Heart left ventricle (tissue), 16 donors: ENCODE data around the gene CMBL. TPM values are rescaled to one million over a fixed set of nuclear protein-coding genes. Genes with fewer than 3 reads are reported as not detected.
"Not testable (repeated sequence)": the region's sequence is repeated elsewhere in the genome, so short reads cannot be mapped to it uniquely, and the experiment has no call there.

Experiments
- ATAC-seq, 4 donors: fragments of 200-7000 bp; cut with Tn5 transposase; one replicate each; pipeline ENCODE4 v1.9.1; 2020 to 2022; ENCODE audit warnings: moderate library complexity in 4 of 4, mild to moderate bottlenecking in 3 of 4, moderate number of reproducible peaks in 1 of 4
- DNase-seq, 5 donors: peaks; one replicate each; pipeline ENCODE4 v3.0.0-alpha.2; 2020
- H3K27ac ChIP-seq, 12 donors: fragments of 200-600 bp; sonication (generic) in 4 of 12; one replicate each; pipeline versions ENCODE4 v1.5.0 to v1.8.0; 2016 to 2022; ENCODE audit warnings: mild to moderate bottlenecking in 2 of 12
- H3K27me3 ChIP-seq, 9 donors: fragments of 200-600 bp; sonication (generic) in 2 of 9; one replicate each; pipeline versions ENCODE4 v1.5.1 to v1.8.0; 2016 to 2022; ENCODE audit warnings: mild to moderate bottlenecking in 3 of 9
- H3K36me3 ChIP-seq, 9 donors: fragments of 200-600 bp; sonication (generic) in 2 of 9; one replicate each; pipeline versions ENCODE4 v1.5.0 to v1.8.0; 2018 to 2022; ENCODE audit warnings: mild to moderate bottlenecking in 2 of 9
- H3K4me1 ChIP-seq, 12 donors: fragments of 200-600 bp; sonication (generic) in 4 of 12; one replicate each; pipeline versions ENCODE4 v1.5.0 to v1.8.0; 2016 to 2022; ENCODE audit warnings: mild to moderate bottlenecking in 3 of 12
- H3K4me3 ChIP-seq, 12 donors: fragments of 200-600 bp; sonication (generic) in 4 of 12; one replicate each; pipeline versions ENCODE4 v1.5.0 to v1.8.0; 2017 to 2022; ENCODE audit warnings: mild to moderate bottlenecking in 9 of 12, moderate library complexity in 4 of 12
- H3K9me3 ChIP-seq, 12 donors: fragments of 200-600 bp; sonication (generic) in 4 of 12; one replicate each; pipeline versions ENCODE4 v1.5.0 to v1.8.0; 2016 to 2022; ENCODE audit warnings: mild to moderate bottlenecking in 1 of 12
- CTCF ChIP-seq, 12 donors: fragments of 200-600 bp; sonication (generic) in 4 of 12; IDR thresholded peaks; one replicate each; pipeline versions ENCODE4 v1.5.0 to v1.8.0; 2018 to 2022; ENCODE audit warnings: antibody characterized with exemption in 12 of 12, mild to moderate bottlenecking in 5 of 12
- POLR2A ChIP-seq, 2 donors: fragments of 450-650 bp; IDR thresholded peaks; one replicate each; pipeline ENCODE4 v1.6.1; 2017; ENCODE audit warnings: antibody characterized with exemption in 2 of 2, mild to moderate bottlenecking in 2 of 2, moderate library complexity in 2 of 2
- WGBS, 4 donors: extraction: QIAGEN DNeasy Blood & Tissue Kit in 2 of 4; methylation state at CpG; one replicate each; pipeline versions ENCODE4 v1.1.5 to v1.1.7; 2013 to 2018; 5-methylcytosine and 5-hydroxymethylcytosine counted together
- intact Hi-C, 10 donors: fragments of 100-400 bp; cut with DNase I; formaldehyde crosslinking; loops; one replicate each; pipeline versions ENCODE4 v1.11.1 to v1.14.2; 2022
- polyA plus RNA-seq, 2 donors: library from polyadenylated mRNA; stranded (reverse); fragments of 200-250 nt; gene quantifications; one replicate each; pipeline ENCODE4 v1.2.3, GENCODE V29; 2013
- total RNA-seq, 9 donors: library from RNA; depleted of rRNA in 2 of 9; stranded (reverse); fragments of >200 nt in 2 of 9; fragmentation: NEBNext Ultra II Directional in 3 of 9; extraction: Animal tissue kit (Norgen Biotek cat#: 25700) in 3 of 9; gene quantifications; one replicate each; pipeline versions ENCODE4 v1.1.0 to v1.2.4, GENCODE V29; 2016 to 2023
- donor health status: ischemic (EF 13 %, LVEDD 7.1; RV severe dilation, severe dysfunction).
- donor health status: healthy with polysubstance abuse.
- donor health status: DM: no; HTN: yes; CAD: no.
- donor health status: DM: no; HTN: no; CAD: no.
- donor health status: ischemic (EF 25% LVEDD 6.9; RV normal size, moderate dysfunction).
- donor health status: ischemic (EF 25% LVEDD 5.7; RV mildly dilated, moderate dysfunction).
- donor health status: healthy.
- donor health status: DM: yes; HTN: yes; CAD: no.
- donor health status: ischemic (EF 35%, LVEDD 5.7; RV mildly dilated, moderate dysfunction).
- donor health status: nonischemic (EF 11% LVEDD 7.7; RV severe dilation, severe dysfunction).
- donor health status: DM: yes; HTN: yes; CAD: no.
- donor health status: PGD.
- donor health status: ischemic (EF 29% LVEDD 5.4; RV normal size, mild dysfunction).
- donor health status: nonischemic (EF 23%, LVEDD 6.1; RV moderate dilation, normal function).

The CMBL gene
- total and polyA plus RNA-seq, 11 donors = 12.4 to 53.5 (median 29.0) TPM

GRCh38 chr5:10275460-10275859 lies 32.2 kb downstream of the CMBL start:
- no peak overlapping the region for H3K4me3 ChIP-seq
- no peak overlapping the region for H3K27ac ChIP-seq
- 63 to 88% (median 82%) methylated on average over 10 of the region's 10 CpGs for WGBS, 4 donors
- H3K36me3 ChIP-seq = peaks cover 0 to 14% (median 0%) of the 10 kb centered on the region in 9 donors
- DNase-seq (no peak), ATAC-seq (no peak)
- H3K27me3 ChIP-seq = no peaks in the 10 kb centered on the region
- no peak for TF ChIP-seq CTCF (IDR thresholded peaks at IDR 0.05)
- TF ChIP-seq POLR2A (IDR thresholded peaks at IDR 0.05) = no peak
- no peaks in the 10 kb centered on the region for H3K4me1 ChIP-seq
- peaks cover 0 to 4% (median 0%) of the 10 kb centered on the region in 12 donors for H3K9me3 ChIP-seq
- intact Hi-C loops = no loop called here

- H3K36me3 ChIP-seq, H3K27ac ChIP-seq, H3K4me3 ChIP-seq, H3K27me3 ChIP-seq, DNase-seq, ATAC-seq, H3K4me1 ChIP-seq, intact Hi-C loops, H3K9me3 ChIP-seq: not testable (repeated sequence)
- 52 to 68% (median 60%) methylated on average over 6 of the region's 6 CpGs for WGBS, 4 donors
These were observed 34.9 kb downstream of the CMBL start for GRCh38 chr5:10272875-10273209.

GRCh38 chr5:10272053-10272874 lies 35.4 kb downstream of the CMBL start:
- no peak overlapping the region for H3K4me3 ChIP-seq
- H3K4me1 ChIP-seq = no peaks in the 10 kb centered on the region
- intact Hi-C loops = no loop called here
- no peak overlapping the region for H3K27ac ChIP-seq
- DNase-seq (no peak), ATAC-seq (peak in 1 of 4 donors; percentile 60)
- no peak for TF ChIP-seq POLR2A (IDR thresholded peaks at IDR 0.05)
- no peak for TF ChIP-seq CTCF (IDR thresholded peaks at IDR 0.05)
- H3K27me3 ChIP-seq = no peaks in the 10 kb centered on the region
- peaks cover 0 to 4% (median 0%) of the 10 kb centered on the region in 12 donors for H3K9me3 ChIP-seq
- H3K36me3 ChIP-seq = no peaks in the 10 kb centered on the region
- WGBS, 4 donors = 62 to 75% (median 69%) methylated on average over 9 of the region's 9 CpGs

GRCh38 chr5:10268100-10268499 lies 39.6 kb downstream of the CMBL start:
- no peaks in the 10 kb centered on the region for H3K27me3 ChIP-seq
- H3K4me1 ChIP-seq = peaks cover 0 to 6% (median 0%) of the 10 kb centered on the region in 12 donors
- TF ChIP-seq POLR2A (IDR thresholded peaks at IDR 0.05) (no peak), CTCF (IDR thresholded peaks at IDR 0.05) (no peak)
- ATAC-seq (no peak), DNase-seq (no peak)
- peaks cover 0 to 4% (median 0%) of the 10 kb centered on the region in 12 donors for H3K9me3 ChIP-seq
- intact Hi-C loops = no loop called here
- no peak overlapping the region for H3K27ac ChIP-seq
- H3K4me3 ChIP-seq = no peak overlapping the region
- peaks cover 3 to 33% (median 27%) of the 10 kb centered on the region in 9 donors for H3K36me3 ChIP-seq
- 89 to 97% (median 95%) methylated on average over 10 of the region's 10 CpGs for WGBS, 4 donors
